Adrenal gland (tissue), 12 donors: Measurements from ENCODE around the gene SMO. TPM values are rescaled to one million over a fixed set of nuclear protein-coding genes. Genes with fewer than 3 reads are reported as not detected.

ENCODE experiments used
- DNase-seq, 7 donors: peaks; one replicate each; pipeline ENCODE4 v3.0.0-alpha.2; 2019 to 2020
- H3K27ac ChIP-seq, 5 donors: fragments of 200-600 bp; sonication (generic) in 4 of 5; 1 replicate in 3 of 5; 2 replicates in 2 of 5; pipeline versions ENCODE4 v1.5.1 to v1.8.0; 2016 to 2020; ENCODE audit warnings: mild to moderate bottlenecking in 1 of 5
- H3K27me3 ChIP-seq: fragments of 200-600 bp; 2 replicates; pipeline ENCODE4 v1.8.0; 2021
- H3K36me3 ChIP-seq, 2 donors: fragments of 200-600 bp; replicated peaks in 1 of 2; 1 replicate in 1 of 2; 2 replicates in 1 of 2; pipeline versions ENCODE4 v1.5.1 to v1.8.0; 2018 to 2022
- H3K4me1 ChIP-seq, 2 donors: fragments of 200-600 bp; replicated peaks in 1 of 2; 1 replicate in 1 of 2; 2 replicates in 1 of 2; pipeline versions ENCODE4 v1.5.1 to v1.8.0; 2018 to 2021
- H3K4me3 ChIP-seq, 4 donors: fragments of 200-600 bp; sonication (generic) in 3 of 4; one replicate each; pipeline ENCODE4 v1.5.1; 2016 to 2018
- H3K9me3 ChIP-seq, 3 donors: fragments of 200-600 bp; sonication (generic) in 1 of 3; replicated peaks in 1 of 3; 1 replicate in 2 of 3; 2 replicates in 1 of 3; pipeline versions ENCODE4 v1.5.1 to v1.8.0; 2016 to 2021
- POLR2A ChIP-seq, 2 donors: fragments of 450-650 bp; IDR thresholded peaks; one replicate each; pipeline ENCODE4 v1.6.1; 2017; ENCODE audit warnings: antibody characterized with exemption in 2 of 2, mild to moderate bottlenecking in 2 of 2, moderate library complexity in 1 of 2
- WGBS, 4 donors: extraction: QIAGEN DNeasy Blood & Tissue Kit in 2 of 4; methylation state at CpG; one replicate each; pipeline versions ENCODE4 v1.1.5 to v1.1.7; 2013 to 2017; 5-methylcytosine and 5-hydroxymethylcytosine counted together
- intact Hi-C, 2 donors: fragments of 100-400 bp; cut with DNase I; formaldehyde crosslinking; loops; one replicate each; pipeline versions ENCODE4 v1.14.1 to v1.15.0; 2022 to 2023
- polyA plus RNA-seq, 3 donors: library from polyadenylated mRNA; stranded (reverse); fragments of 200-250 nt in 2 of 3; fragments of 350-450 nt in 1 of 3; fragmentation: Illumina TruSeq in 1 of 3; extraction: RNeasy Lipid Tissue Mini Kit (QIAGEN cat#74804) in 1 of 3; gene quantifications; one replicate each; pipeline ENCODE4 v1.2.3, GENCODE V29; 2013 to 2014
- total RNA-seq, 9 donors: library from RNA; depleted of rRNA in 4 of 9; stranded (reverse); fragments of >200 nt in 4 of 9; fragments of 120-200 nt in 1 of 9; fragmentation: NEBNext Ultra II Directional in 1 of 9; extraction: Animal tissue kit (Norgen Biotek cat#: 25700) in 1 of 9; gene quantifications; one replicate each; pipeline versions ENCODE4 v1.1.0 to v1.2.4, GENCODE V29; 2013 to 2023
- TF ChIP-seq, protein P1 (sequence below), 6 experiments: fragments of 450-650 bp in 4 of 6; fragments of 200-600 bp in 2 of 6; sonication (generic) in 1 of 6; IDR thresholded peaks; 1 replicate in 5 of 6; 2 replicates in 1 of 6; pipeline versions ENCODE4 v1.5.1 to v1.8.0; 2016 to 2021; ENCODE audit warnings: antibody characterized with exemption in 6 of 6, mild to moderate bottlenecking in 2 of 6, moderate library complexity in 1 of 6
- donor health status: healthy with polysubstance abuse.
- donor health status: Bipolar disorder and iron deficiency.
- donor health status: DM: yes; HTN: yes; CAD: no.
- donor health status: DM: no; HTN: no; CAD: no.
- donor health status: DM: no; HTN: no; CAD: no.
- donor health status: DM: yes; HTN: yes; CAD: no.

SMO gene
- total and polyA plus RNA-seq, 12 donors, result 2.5 to 23.9 (median 9.4) TPM

DNA sequence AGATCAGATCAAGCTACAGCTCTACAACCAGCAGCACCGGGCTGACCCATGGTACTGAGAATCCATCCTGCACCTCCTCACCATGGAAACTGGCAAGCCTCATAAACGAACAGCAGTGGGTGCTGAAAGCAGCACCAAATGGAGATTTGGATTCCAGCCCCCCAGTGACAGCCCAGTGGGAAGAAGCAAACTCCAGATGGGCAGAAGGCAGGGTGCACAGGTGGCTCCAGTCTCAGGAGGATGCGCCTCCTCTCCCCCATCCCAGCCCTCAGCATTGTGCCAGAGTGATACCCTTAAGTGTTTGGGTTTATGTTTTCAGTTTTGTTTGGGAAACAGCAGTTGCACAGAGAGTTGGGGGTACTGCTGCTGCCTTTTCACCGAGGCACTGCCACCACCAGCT, 20.6 kb upstream of the SMO start:
- Histone ChIP-seq H3K4me1 (peaks cover 0 to 7% of the 10 kb centered on the region in 2 donors), H3K9me3 (no peaks in the 10 kb centered on the region), H3K27me3 (no peaks in the 10 kb centered on the region), H3K27ac (no peak overlapping the region), H3K36me3 (no peaks in the 10 kb centered on the region), H3K4me3 (no peak overlapping the region)
- intact Hi-C loops, result no loop called here
- DNase-seq, result no peak
- WGBS, 4 donors, result 76 to 83% (median 81%) methylated on average over 1 to 4 of the region's 4 CpGs
- TF ChIP-seq, protein P1, sequence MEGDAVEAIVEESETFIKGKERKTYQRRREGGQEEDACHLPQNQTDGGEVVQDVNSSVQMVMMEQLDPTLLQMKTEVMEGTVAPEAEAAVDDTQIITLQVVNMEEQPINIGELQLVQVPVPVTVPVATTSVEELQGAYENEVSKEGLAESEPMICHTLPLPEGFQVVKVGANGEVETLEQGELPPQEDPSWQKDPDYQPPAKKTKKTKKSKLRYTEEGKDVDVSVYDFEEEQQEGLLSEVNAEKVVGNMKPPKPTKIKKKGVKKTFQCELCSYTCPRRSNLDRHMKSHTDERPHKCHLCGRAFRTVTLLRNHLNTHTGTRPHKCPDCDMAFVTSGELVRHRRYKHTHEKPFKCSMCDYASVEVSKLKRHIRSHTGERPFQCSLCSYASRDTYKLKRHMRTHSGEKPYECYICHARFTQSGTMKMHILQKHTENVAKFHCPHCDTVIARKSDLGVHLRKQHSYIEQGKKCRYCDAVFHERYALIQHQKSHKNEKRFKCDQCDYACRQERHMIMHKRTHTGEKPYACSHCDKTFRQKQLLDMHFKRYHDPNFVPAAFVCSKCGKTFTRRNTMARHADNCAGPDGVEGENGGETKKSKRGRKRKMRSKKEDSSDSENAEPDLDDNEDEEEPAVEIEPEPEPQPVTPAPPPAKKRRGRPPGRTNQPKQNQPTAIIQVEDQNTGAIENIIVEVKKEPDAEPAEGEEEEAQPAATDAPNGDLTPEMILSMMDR (IDR thresholded peaks at IDR 0.05), result no peak
- TF ChIP-seq POLR2A (IDR thresholded peaks at IDR 0.05), result no peak

DNA sequence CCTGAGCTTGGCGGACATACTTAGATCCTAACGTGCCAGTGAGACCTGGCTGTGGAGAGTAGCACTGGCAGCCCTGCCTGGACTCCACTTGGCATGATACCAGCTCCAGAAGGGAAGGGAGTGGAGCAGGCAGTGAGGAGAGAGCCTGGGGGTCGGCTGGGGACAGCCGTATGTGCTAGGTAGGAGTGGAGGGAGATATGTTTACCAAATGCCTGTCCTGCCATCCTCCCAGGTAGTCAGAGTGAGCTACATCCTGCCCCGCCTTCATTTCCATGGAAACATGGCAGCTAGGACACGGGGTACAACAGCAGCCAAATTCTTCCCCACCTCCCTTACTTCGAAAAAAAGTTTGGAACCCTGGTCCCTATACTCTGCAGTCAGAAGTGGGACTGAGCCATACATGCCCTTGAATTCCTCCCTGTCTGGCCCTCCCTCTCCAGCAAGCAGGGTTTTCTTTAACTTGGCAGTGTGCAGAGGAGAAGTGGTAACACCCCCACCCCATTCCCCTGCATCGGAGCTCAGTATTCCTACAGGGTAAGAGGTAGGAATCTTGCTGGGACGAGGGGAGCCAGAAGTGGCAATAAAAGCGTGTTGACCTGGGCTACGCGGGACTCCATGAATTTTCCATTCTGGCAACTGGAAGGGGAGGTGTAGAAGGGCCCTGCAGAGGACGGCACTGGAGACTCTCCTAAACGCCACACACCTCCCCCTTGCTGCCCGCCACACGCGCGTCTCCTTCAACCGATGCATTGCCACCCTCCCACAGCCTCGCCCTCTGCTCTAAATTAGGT, 20.0 kb upstream of the SMO start:
- Histone ChIP-seq H3K9me3 (no peaks in the 10 kb centered on the region), H3K27me3 (no peaks in the 10 kb centered on the region), H3K27ac (peak overlapping the region in 2 of 5 donors; percentile 76 to 81), H3K4me3 (peak overlapping the region in 1 of 4 donors; percentile 49), H3K4me1 (peaks cover 0 to 7% of the 10 kb centered on the region in 2 donors), H3K36me3 (no peaks in the 10 kb centered on the region)
- intact Hi-C loops, result no loop called here
- no peak for TF ChIP-seq POLR2A (IDR thresholded peaks at IDR 0.05)
- TF ChIP-seq, protein P1 (IDR thresholded peaks at IDR 0.05), result no peak
- no peak for DNase-seq
- WGBS, 4 donors, result 52 to 56% (median 54%) methylated on average over 18 to 20 of the region's 20 CpGs

DNA sequence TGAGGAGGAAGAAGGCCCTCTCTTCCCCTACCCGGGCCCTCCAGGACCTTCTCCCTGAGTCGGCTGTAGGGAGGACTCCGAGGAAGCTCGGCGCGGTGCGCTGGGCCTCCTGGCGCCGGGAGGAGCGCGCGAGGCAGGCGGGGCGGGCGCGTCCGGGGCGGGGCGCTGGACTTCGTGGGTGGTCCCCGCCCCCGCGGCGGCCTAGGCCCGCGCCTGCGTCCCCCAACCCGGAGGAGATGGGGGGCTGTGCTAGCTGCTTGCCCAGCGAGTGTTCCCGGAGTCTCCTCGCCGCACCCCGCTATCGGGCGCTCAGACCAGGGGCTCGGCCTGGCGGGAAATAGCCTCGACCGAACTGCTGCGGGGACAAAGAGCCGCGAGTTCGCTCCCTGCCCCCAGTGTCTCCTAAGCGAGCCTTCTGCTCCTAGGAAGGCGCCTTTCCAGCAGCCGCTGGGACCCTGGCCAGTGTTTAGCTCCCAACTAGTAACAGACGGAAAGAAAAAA, 19.2 kb upstream of the SMO start:
- no peaks in the 10 kb centered on the region for H3K9me3 ChIP-seq
- intact Hi-C loops, result no loop called here
- H3K4me3 ChIP-seq, result peak overlapping the region in 2 of 4 donors; percentile 15 to 49
- TF ChIP-seq, protein P1 (IDR thresholded peaks at IDR 0.05), result no peak
- TF ChIP-seq POLR2A (IDR thresholded peaks at IDR 0.05), result no peak
- H3K27ac ChIP-seq, result peak overlapping the region in 2 of 5 donors; percentile 76 to 81
- WGBS, 4 donors, result 4 to 23% (median 6%) methylated on average over 10 to 47 of the region's 47 CpGs
- H3K27me3 ChIP-seq, result no peaks in the 10 kb centered on the region
- DNase-seq, result peak in 4 of 7 donors; percentile 30 to 34 (median 32)
- no peaks in the 10 kb centered on the region for H3K36me3 ChIP-seq
- peaks cover 0 to 7% of the 10 kb centered on the region in 2 donors for H3K4me1 ChIP-seq

DNA sequence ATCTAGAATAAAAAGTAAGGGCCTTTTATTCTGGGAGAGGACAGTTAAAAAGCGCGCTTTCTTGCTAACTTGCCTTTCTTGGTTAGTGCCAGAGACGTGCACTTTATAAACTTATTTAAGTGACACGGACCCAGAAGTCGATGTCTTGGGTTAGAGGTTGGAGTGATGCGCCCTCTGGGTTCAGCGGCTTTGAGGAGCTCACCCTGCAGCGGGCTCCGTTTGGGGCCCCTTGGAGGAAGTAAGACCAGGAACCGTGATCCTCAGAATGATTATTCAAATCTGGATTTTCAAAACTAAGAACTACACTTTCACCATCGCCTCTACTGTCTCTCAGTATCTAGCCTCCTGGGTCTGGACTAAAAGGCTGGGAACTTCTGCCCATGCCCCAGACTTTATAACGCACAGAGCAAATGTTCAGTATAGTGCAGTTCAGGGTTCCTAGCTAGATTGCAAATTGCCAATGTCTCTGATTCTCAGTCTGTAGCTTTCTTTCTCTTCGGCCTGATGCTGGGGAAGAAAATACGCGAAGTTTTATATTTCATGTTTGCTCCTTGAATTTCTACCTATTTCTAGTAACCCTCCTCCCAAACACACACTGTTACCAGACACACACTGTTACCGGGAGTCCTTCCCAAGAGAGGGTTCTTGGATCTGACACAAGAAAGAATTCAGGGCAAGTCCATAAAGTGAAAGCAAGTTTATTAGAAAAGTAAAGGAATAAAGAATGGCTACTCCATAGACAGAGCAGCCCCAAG, 18.6 kb upstream of the SMO start:
- DNase-seq, result no peak
- intact Hi-C loops, result no loop called here
- H3K4me3 ChIP-seq, result peak overlapping the region in 2 of 4 donors; percentile 15 to 49
- WGBS, 4 donors, result 63 to 67% (median 64%) methylated on average over 16 of the region's 16 CpGs
- H3K9me3 ChIP-seq, result no peaks in the 10 kb centered on the region
- peaks cover 0 to 7% of the 10 kb centered on the region in 2 donors for H3K4me1 ChIP-seq
- peak overlapping the region in 2 of 5 donors; percentile 76 to 81 for H3K27ac ChIP-seq
- no peaks in the 10 kb centered on the region for H3K36me3 ChIP-seq
- TF ChIP-seq, protein P1 (IDR thresholded peaks at IDR 0.05), result no peak
- no peak for TF ChIP-seq POLR2A (IDR thresholded peaks at IDR 0.05)
- no peaks in the 10 kb centered on the region for H3K27me3 ChIP-seq
